AG08395 (cell line): ENCODE data around the gene PPM1A.
"Not testable (repeated sequence)": the region's sequence is repeated elsewhere in the genome, so short reads cannot be mapped to it uniquely, and the experiment has no call there.

Experiments
- DNase-seq: peaks from one replicate; pipeline ENCODE4 v3.0.0; 2012; ENCODE audit warnings: mixed read lengths, low spot score

Gene PPM1A

GRCh38 chr14:60266021-60266937, 17.3 kb downstream of the PPM1A start:
- DNase-seq = peak; percentile 26

DNA sequence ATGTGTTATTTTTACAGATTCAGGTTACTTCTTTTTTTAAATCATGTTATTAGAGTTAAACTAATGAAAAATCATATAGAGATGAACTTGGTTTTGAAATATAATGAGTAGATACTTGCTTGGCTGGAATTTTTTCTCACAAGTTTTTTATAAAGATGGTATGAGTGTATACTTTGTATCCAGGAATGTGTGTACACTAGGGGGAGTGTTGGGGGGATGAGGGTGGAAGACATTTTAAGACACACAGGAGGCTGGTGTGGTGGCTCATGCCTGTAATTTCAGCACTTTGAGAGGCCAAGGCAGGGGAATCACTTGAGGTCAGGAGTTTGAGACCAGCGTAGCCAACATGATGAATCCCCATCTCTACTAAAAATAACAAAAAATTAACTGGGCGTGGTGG, 23.2 kb downstream of the PPM1A start:
- no peak for DNase-seq

- no peak for DNase-seq
Measured at GRCh38 chr14:60273956-60274355, 24.9 kb downstream of the PPM1A start.

- DNase-seq = no peak
Measured at GRCh38 chr14:60274448-60274847, 25.4 kb downstream of the PPM1A start.

DNA sequence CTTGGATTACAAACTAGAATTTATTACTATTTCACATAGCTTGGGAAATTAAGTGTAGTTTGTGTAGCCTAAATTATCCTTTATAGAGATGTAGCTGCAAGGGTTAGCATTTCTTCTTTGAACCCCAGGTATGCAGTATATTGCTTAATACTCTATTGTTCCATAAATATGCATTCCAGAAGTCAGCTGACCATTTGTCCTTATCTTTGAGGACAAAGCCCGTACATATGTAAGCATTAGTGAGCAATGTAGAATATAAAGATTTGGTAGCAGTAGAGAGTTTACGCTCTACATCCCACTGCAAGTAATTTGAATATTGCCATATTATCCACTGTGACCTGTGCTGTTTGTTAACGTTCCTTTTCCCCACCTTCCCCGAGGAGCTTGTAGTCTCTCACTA, 26.9 kb downstream of the PPM1A start:
- no peak for DNase-seq

- DNase-seq = no peak
Measured at GRCh38 chr14:60276347-60276746, 27.3 kb downstream of the PPM1A start.

GRCh38 chr14:60277605-60278190, 28.7 kb downstream of the PPM1A start:
- DNase-seq = no peak

DNA sequence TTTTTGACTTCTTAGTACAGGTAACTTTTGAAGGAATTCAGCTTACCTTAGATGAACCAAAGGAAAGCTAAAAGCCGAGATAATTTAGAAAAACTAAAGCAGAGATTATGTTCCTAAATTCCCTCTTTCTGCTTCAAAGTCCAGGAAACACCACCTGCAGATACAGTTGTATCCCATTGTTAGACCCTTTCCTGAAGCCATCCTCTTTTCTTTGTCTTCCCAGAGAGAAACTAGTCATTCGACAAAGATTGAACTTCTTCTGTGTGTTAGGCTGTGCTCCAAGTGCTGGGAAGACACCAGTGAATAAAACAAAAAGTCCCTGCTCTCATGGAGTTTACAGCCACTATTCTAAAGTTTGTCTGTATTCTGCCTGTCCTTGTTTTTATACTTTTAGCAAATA, 29.3 kb downstream of the PPM1A start:
- no peak for DNase-seq

DNA sequence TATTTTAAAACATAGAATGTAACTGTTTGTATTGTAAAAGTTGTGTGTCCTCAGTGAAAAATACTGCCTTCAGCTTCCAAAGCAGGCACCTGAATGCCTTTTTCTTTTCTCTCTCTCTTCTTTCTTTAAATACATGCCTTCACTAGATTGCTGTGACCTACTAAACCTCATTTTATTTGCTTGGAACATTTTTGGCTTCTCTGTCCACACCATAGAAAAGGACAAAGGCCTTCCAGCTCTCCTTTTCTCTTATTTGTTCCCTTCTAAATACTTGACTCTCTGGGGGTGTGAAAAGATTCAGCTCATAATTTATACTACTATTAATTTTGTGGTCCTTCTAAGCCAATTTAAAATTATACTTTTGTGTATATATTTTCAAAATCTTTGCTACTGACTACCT, 38.4 kb downstream of the PPM1A start:
- DNase-seq = no peak

- no peak for DNase-seq
Measured at GRCh38 chr14:60288279-60288678, 39.3 kb downstream of the PPM1A start.

GRCh38 chr14:60294411-60295069, 45.5 kb downstream of the PPM1A start:
- DNase-seq = no peak

DNA sequence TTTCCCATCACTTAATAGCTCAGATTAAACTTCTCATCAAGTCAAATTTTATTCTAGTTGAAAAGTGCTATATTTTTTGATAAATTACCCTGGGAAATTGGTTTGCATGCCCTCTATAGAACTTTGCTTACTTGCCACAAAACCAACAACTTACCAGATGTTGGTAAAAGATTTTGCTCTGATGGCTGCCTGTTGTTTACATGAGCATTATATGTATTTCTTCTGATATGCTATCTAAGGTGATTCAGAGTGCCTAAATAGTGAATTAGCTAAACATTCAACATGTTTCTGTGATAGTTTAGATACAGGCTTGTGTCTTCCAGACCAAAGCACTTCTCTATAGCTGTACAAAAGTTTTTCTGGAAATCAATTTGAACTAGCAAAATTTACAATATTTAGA, 51.0 kb downstream of the PPM1A start:
- no peak for DNase-seq

DNA sequence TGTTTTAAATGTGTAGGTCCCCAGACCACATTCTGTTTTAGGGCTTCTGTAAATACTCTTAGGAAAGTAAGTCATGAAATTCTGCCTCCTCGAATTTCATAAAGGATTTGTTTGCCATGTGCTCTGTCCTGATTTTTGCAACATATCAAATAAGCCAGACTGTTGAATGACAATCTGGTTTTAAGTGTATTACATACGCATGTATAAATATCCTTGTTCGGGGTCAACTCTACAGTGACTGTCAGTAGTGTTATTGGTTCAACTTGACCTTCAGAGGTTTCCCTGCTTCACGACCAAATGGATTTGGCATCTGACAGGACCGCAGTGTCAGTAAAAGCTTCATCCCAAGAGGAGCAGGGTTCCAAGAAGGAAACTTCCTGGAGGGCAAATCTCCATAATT, 52.7 kb downstream of the PPM1A start:
- DNase-seq = no peak

DNA sequence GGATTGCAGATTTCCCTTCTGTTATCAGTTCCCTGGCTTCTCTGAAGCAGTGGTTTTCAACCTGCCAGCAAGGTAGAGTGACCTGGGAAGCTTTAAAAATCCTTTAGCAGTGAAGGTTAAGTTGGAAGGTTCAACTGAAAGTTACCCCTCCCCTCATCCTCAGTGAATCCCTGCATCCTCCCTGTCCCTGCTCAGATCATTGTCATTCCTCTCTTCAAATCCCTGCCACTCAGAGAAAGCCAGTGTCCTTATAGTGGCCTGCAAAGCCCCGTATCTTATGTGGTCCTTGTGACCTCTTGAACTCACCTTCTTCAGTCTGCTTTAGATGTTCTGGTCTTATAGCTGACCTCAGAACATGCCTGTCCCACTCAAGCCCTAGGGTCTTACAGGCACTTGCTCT, 53.6 kb downstream of the PPM1A start:
- no peak for DNase-seq

- no peak for DNase-seq
Measured at GRCh38 chr14:60303745-60304144, 54.7 kb downstream of the PPM1A start.

GRCh38 chr14:60304509-60304908, 55.5 kb downstream of the PPM1A start:
- no peak for DNase-seq

DNA sequence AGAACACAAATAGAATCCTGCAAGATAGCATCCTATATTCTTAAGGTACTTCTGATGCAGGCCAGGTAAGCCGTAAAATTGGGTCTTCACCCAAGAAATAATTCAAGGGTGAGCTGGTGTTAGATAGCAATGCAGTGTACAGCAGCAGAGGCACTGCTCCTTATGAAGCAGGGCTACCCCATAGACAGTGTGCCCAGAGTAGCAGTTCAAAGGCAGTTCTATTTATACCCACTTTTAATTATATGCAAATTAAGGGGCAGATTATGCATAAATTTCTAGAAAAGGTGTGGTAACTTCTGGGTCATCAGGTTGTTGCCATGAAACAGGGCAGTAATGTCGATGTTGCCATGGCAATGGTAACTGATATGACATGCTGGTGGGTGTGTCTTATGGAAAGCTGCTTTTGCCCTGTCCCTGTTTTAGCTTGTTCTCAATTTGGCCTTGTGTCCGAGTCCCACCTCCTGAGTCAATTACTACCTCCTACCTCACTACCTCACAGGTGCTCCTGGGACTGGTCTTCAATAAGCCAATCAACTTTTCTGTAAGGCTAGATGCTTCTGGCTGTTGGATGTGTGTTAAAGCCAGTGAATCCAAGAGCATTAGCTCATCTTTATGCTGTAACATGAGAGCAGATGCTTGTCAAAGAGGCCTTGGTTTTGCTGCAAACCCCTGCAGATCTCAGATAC, 61.0 kb downstream of the PPM1A start:
- no peak for DNase-seq

DNA sequence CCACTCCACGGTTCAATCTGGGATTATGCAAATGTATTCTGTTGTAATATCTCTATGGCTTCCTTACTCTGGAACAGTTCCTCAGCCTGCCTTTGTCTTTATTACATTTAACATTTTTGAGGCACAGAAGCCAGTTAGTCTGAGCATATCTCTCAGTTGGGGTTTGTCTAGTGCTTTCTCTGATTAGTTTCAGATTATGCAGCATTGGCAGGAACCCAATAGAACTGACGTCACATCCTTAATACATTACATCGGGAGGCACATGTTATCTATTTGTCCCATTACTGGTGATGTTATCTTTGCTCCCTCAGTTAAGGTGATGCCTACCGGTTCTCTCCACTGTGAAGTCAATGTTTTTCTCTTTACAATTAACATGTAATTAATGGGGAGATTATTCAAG, 62.4 kb downstream of the PPM1A start:
- DNase-seq = peak; percentile 14

GRCh38 chr14:60313093-60313492, 64.1 kb downstream of the PPM1A start:
- no peak for DNase-seq

- no peak for DNase-seq
Measured at GRCh38 chr14:60315196-60315990, 66.4 kb downstream of the PPM1A start.

GRCh38 chr14:60317609-60318008, 68.6 kb downstream of the PPM1A start:
- no peak for DNase-seq

GRCh38 chr14:60320860-60321259, 71.8 kb downstream of the PPM1A start:
- DNase-seq = not testable (repeated sequence)
